GM13977 (cell line): ENCODE measurements around the gene SEZ6L2.

Experiments
- DNase-seq: peaks from one replicate; pipeline ENCODE4 v3.0.0; 2012; ENCODE audit warnings: low spot score
- CTCF ChIP-seq: IDR thresholded peaks from 2 replicates; pipeline ENCODE4 v1.5.1; 2012; ENCODE audit warnings: mild to moderate bottlenecking, control low read depth; ENCODE audit not compliant: insufficient read depth; ENCODE audit errors: extremely low read depth, missing control alignments
- in situ Hi-C: fragments of 300-500 bp; cut with MboI; formaldehyde crosslinking; loops from one replicate; pipeline ENCODE4 v1.12.0; 2022; ENCODE audit warnings: low sequenced_read_pairs, low pct_unique_long_range_greater_than_20kb, mixed read lengths, inconsistent platforms; ENCODE audit not compliant: unreplicated experiment

Gene SEZ6L2

GRCh38 chr16:29883987-29884386 lies 15.4 kb downstream of the SEZ6L2 start:
- in situ Hi-C loops: loop anchor here (10.0 kb wide), 1 partner anchor 61 kb away; no protein-coding TSS in a partner anchor
- DNase-seq: no peak
- TF ChIP-seq CTCF: no peak

- in situ Hi-C loops: loop anchor here (10.0 kb wide), 1 partner anchor 64 kb away; no protein-coding TSS in a partner anchor
- no peak for TF ChIP-seq CTCF
- DNase-seq: no peak
These were observed 18.3 kb downstream of the SEZ6L2 start for GRCh38 chr16:29881050-29881449.

- no peak for TF ChIP-seq CTCF
- in situ Hi-C loops: no loop called here
- no peak for DNase-seq
These were observed 21.2 kb downstream of the SEZ6L2 start for GRCh38 chr16:29878172-29878571.

GRCh38 chr16:29877266-29877961 lies 21.9 kb downstream of the SEZ6L2 start:
- TF ChIP-seq CTCF: no peak
- DNase-seq: peak; percentile 72
- in situ Hi-C loops: no loop called here

GRCh38 chr16:29876594-29877249 lies 22.6 kb downstream of the SEZ6L2 start:
- no peak for TF ChIP-seq CTCF
- in situ Hi-C loops: no loop called here
- no peak for DNase-seq

- no peak for DNase-seq
- TF ChIP-seq CTCF: no peak
- in situ Hi-C loops: no loop called here
These were observed 23.1 kb downstream of the SEZ6L2 start for GRCh38 chr16:29876217-29876593.
